Activated CD8-positive, alpha-beta T cell treated with anti-CD3 and anti-CD28 coated beads for 36 hours (primary cell): ENCODE data around the gene NXPE4. TPM values are rescaled to one million over a fixed set of nuclear protein-coding genes. Genes with fewer than 3 reads are reported as not detected.

Experiments
- ATAC-seq: fragments of 200-7000 bp; cut with Tn5 transposase; one replicate; pipeline ENCODE4 v1.10.0; 2021; ENCODE audit warnings: mild to moderate bottlenecking, moderate library complexity
- CTCF ChIA-PET: fragments of 350-600 bp; sonication (Branson Sonifier 250); formaldehyde crosslinking; loops from one replicate; lab custom pipeline; 2021; ENCODE audit warnings: antibody characterized with exemption; lab: Charles Lee
- POLR2A ChIA-PET: fragments of 350-600 bp; sonication (Branson Sonifier 250); formaldehyde crosslinking; loops from one replicate; lab custom pipeline; 2021; ENCODE audit warnings: antibody characterized with exemption; lab: Charles Lee
- DNase-seq: peaks from one replicate; pipeline ENCODE4 v3.0.0-alpha.2; 2020
- H3K27ac Mint-ChIP-seq: one replicate; pipeline ENCODE4 v1.8.0; 2021; ENCODE audit warnings: mild to moderate bottlenecking, mixed read lengths
- H3K27me3 Mint-ChIP-seq: one replicate; pipeline ENCODE4 v1.8.0; 2021; ENCODE audit warnings: mixed read lengths
- H3K36me3 Mint-ChIP-seq: one replicate; pipeline ENCODE4 v1.8.0; 2021; ENCODE audit warnings: low read depth, mixed read lengths
- H3K4me1 Mint-ChIP-seq: one replicate; pipeline ENCODE4 v1.8.0; 2021; ENCODE audit warnings: low read depth, mixed read lengths
- H3K4me3 Mint-ChIP-seq: one replicate; pipeline ENCODE4 v1.8.0; 2021; ENCODE audit warnings: mild to moderate bottlenecking, moderate library complexity, mixed read lengths
- H3K9me3 Mint-ChIP-seq: one replicate; pipeline ENCODE4 v1.8.0; 2021; ENCODE audit warnings: mixed read lengths
- CTCF ChIP-seq: fragments of 200-600 bp; IDR thresholded peaks from one replicate; pipeline ENCODE4 v1.8.0; 2022; ENCODE audit warnings: antibody characterized with exemption, mild to moderate bottlenecking
- intact Hi-C: fragments of 100-400 bp; cut with micrococcal nuclease; formaldehyde crosslinking; loops from one replicate; pipeline ENCODE4 v1.10.0; 2022
- total RNA-seq, 2 experiments: library from RNA; stranded (reverse); gene quantifications; one replicate each; pipeline ENCODE4 v1.2.3, GENCODE V29; 2021

NXPE4 gene
- total RNA-seq, 2 experiments from 2014 or later, result not detected

- peaks cover 3% of the 10 kb centered on the region for H3K27me3 Mint-ChIP-seq
- CTCF ChIA-PET, result no interaction called here
- no peak for TF ChIP-seq CTCF
- DNase-seq (no peak), ATAC-seq (no peak)
- POLR2A ChIA-PET, result no interaction called here
- peaks cover 21% of the 10 kb centered on the region for H3K9me3 Mint-ChIP-seq
- H3K4me3 Mint-ChIP-seq, result no peak overlapping the region
- no peaks in the 10 kb centered on the region for H3K4me1 Mint-ChIP-seq
- H3K27ac Mint-ChIP-seq, result no peak overlapping the region
- H3K36me3 Mint-ChIP-seq, result no peaks in the 10 kb centered on the region
- intact Hi-C loops, result no loop called here
Measured at GRCh38 chr11:114587398-114587953, 8.1 kb downstream of the NXPE4 start.

- H3K36me3 Mint-ChIP-seq, result no peaks in the 10 kb centered on the region
- intact Hi-C loops, result no loop called here
- no peak for TF ChIP-seq CTCF
- ATAC-seq (no peak), DNase-seq (no peak)
- CTCF ChIA-PET, result no interaction called here
- peaks cover 21% of the 10 kb centered on the region for H3K9me3 Mint-ChIP-seq
- no peaks in the 10 kb centered on the region for H3K4me1 Mint-ChIP-seq
- H3K4me3 Mint-ChIP-seq, result no peak overlapping the region
- no peaks in the 10 kb centered on the region for H3K27me3 Mint-ChIP-seq
- POLR2A ChIA-PET, result no interaction called here
- no peak overlapping the region for H3K27ac Mint-ChIP-seq
Measured at GRCh38 chr11:114586797-114587196, 8.8 kb downstream of the NXPE4 start.

GRCh38 chr11:114571712-114572111, 23.9 kb downstream of the NXPE4 start:
- CTCF ChIA-PET, result interaction anchor here (0.9 to 1.3 kb wide), 2 partner anchors 89 to 231 kb away, joined by 3 read pairs; no protein-coding TSS in a partner anchor
- H3K27me3 Mint-ChIP-seq, result peaks cover 2% of the 10 kb centered on the region

GRCh38 chr11:114569801-114570200, 25.8 kb downstream of the NXPE4 start:
- H3K9me3 Mint-ChIP-seq, result peaks cover 4% of the 10 kb centered on the region
- ChIA-PET POLR2A (no interaction called here), CTCF (no interaction called here)
- intact Hi-C loops, result no loop called here
- H3K36me3 Mint-ChIP-seq, result no peaks in the 10 kb centered on the region
- peaks cover 2% of the 10 kb centered on the region for H3K27me3 Mint-ChIP-seq
- DNase-seq (no peak), ATAC-seq (no peak)
- no peak for TF ChIP-seq CTCF
- H3K4me3 Mint-ChIP-seq, result no peak overlapping the region
- no peaks in the 10 kb centered on the region for H3K4me1 Mint-ChIP-seq
- H3K27ac Mint-ChIP-seq, result no peak overlapping the region

More at GRCh38 chr11:114571712-114572111, 23.9 kb downstream of the NXPE4 start:
- no peak for TF ChIP-seq CTCF
- Mint-ChIP-seq H3K9me3 (peaks cover 16% of the 10 kb centered on the region), H3K4me1 (no peaks in the 10 kb centered on the region), H3K4me3 (no peak overlapping the region), H3K27ac (no peak overlapping the region), H3K36me3 (no peaks in the 10 kb centered on the region)
- intact Hi-C loops, result no loop called here
- no peak for ATAC-seq
- DNase-seq, result peak; percentile 3
- POLR2A ChIA-PET, result no interaction called here

- peaks cover 2% of the 10 kb centered on the region for H3K27me3 Mint-ChIP-seq
- no peaks in the 10 kb centered on the region for H3K9me3 Mint-ChIP-seq
- ChIA-PET POLR2A (no interaction called here), CTCF (no interaction called here)
- H3K4me3 Mint-ChIP-seq, result no peak overlapping the region
- no peaks in the 10 kb centered on the region for H3K36me3 Mint-ChIP-seq
- TF ChIP-seq CTCF, result no peak
- no peak for DNase-seq
- no peak for ATAC-seq
- H3K27ac Mint-ChIP-seq, result no peak overlapping the region
- intact Hi-C loops, result no loop called here
- peaks cover 3% of the 10 kb centered on the region for H3K4me1 Mint-ChIP-seq
Measured at GRCh38 chr11:114566276-114566675, 29.3 kb downstream of the NXPE4 start.
